GM21360 (cell line): ENCODE results near the gene MAN1A1.

Experiments used
- ATAC-seq: cut with Tn5 transposase; IDR thresholded peaks from one replicate; pipeline ENCODE4 v1.9.1; 2021; ENCODE audit warnings: mild to moderate bottlenecking, moderate library complexity; ENCODE audit not compliant: unreplicated experiment

The MAN1A1 gene

DNA sequence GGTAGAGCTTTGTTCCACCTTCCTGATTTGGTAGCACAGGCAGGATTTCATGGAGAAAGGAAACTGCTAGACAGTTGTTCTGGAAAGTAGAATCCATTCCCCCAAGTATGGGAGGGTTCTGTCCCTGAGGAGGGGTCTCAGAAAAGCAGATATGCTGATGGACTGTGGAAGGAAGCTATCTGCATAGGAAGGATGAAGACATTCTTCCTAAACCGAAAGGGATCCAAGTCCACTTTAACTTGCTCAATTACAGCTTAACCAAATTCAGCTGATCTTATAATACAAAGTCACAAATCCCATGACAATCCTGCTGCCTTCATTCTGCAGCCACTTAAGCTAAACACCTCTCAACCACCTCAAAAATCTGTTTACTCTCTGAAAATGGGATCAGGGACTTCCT, 2.6 kb downstream of the MAN1A1 start:
- no peak for ATAC-seq

DNA sequence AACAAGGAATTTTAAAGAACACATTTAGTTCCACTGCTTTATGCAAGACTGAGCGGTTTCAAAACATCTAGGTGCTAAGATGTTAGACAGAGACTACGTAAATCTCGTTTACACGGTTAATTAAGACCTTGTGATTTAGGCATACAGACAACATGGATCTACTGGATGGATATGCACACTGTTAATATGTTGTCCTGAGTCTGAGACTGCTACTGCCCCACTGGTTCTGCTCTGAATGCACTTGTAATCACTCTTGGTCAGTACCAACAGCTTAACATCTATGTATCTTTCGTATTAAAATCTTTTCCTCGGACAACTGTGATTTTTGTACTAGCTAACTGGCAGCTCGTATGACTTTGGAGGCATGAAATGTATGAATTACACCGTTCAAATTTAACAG, 3.1 kb downstream of the MAN1A1 start:
- ATAC-seq, result no peak

GRCh38 chr6:119345114-119345513, 4.4 kb downstream of the MAN1A1 start:
- ATAC-seq, result no peak

GRCh38 chr6:119344306-119344705, 5.3 kb downstream of the MAN1A1 start:
- no peak for ATAC-seq

DNA sequence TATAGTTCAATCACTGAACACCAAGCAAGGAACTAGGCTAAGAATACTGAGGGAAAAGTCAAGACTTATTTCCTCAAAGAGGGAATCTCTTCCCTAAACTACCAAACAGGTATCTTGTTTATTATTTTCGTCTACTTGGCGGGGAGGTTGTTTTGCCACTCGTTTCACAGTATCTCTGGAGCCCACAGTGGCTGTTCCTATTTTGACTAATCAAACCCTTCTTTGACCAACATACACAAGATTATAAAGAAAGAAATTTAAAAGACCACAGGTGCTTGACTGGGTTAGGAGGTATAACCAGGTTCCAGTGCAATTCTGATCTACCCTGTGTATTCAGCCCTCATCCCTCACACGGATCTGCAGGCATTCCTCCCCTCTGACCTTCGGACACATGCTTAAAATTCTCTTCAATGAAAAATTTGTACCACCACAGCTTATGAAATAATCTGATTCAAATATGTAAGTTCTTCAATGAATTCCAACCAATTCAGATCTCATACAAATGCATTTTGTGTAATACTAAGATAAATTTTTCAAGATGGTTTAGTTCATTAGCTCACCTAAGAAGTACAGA, 5.9 kb downstream of the MAN1A1 start:
- no peak for ATAC-seq

DNA sequence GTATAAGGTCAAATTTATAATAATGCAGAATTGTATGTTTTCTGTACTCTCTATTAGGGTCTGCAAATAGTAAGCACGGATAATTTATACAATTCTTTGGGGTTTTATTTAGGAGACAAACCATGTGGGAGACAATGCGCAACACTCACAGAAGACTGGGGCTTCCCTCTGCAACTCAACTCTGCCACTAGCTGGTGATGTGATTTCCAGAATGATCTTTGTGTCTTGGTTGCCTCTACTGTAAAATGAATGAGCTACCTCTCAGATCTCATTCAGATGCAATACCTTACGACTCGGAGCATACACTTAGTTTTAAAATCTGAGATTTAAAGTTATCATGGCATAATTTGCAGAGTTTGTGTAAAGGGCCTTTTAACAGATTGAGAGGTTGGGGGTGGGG, 6.4 kb downstream of the MAN1A1 start:
- no peak for ATAC-seq

DNA sequence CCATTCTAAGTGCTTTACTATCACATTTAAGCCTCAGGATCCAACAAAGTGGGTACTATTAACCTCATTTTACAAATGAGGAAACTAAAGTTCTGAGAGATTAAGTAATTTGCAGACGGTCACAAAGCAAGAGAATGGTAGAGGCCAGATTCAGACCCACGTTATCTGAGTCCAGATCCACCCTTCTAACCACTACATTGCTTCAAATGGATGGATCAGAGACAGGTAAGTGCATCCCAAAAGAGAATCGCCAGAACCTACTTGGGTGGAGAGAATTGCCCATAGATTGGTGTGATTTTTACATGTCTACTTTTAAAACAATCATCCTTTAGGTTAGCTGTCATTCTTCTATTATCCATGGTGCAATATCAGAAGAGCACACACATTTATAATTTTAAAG, 7.1 kb downstream of the MAN1A1 start:
- no peak for ATAC-seq

GRCh38 chr6:119340796-119341487, 8.6 kb downstream of the MAN1A1 start:
- no peak for ATAC-seq

- no peak for ATAC-seq
These were observed 9.6 kb downstream of the MAN1A1 start for GRCh38 chr6:119339941-119340456.

- ATAC-seq, result no peak
These were observed 11.8 kb downstream of the MAN1A1 start for GRCh38 chr6:119337762-119338161.

- no peak for ATAC-seq
These were observed 12.3 kb downstream of the MAN1A1 start for GRCh38 chr6:119337252-119337651.

- no peak for ATAC-seq
These were observed 14.9 kb downstream of the MAN1A1 start for GRCh38 chr6:119334535-119335264.

- no peak for ATAC-seq
These were observed 15.8 kb downstream of the MAN1A1 start for GRCh38 chr6:119333707-119334295.

DNA sequence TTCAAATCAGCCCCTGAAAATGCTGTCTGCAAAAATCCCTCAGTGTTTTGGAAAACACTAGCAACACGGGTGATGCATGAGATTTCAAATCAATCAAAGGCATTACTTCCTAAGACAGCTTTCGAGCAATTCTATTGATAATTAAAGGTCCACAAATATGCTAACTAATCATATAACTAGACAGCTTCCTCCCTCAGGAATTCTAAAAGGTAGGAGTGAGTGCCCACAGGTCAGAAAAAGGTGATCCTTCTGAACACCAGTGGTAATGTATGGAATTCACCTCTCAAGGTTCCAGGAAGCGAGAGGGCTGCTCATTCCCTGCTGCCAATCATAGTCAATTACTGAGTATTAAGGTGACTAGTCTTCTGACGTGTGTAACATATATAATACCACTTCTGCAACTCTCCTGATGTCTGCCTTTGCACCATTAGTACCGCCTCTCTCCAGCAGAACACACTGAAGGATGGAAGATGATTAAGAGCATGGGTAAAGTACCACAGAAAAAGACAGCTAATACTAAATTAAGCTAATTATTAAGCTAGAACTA, 16.4 kb downstream of the MAN1A1 start:
- ATAC-seq, result no peak

DNA sequence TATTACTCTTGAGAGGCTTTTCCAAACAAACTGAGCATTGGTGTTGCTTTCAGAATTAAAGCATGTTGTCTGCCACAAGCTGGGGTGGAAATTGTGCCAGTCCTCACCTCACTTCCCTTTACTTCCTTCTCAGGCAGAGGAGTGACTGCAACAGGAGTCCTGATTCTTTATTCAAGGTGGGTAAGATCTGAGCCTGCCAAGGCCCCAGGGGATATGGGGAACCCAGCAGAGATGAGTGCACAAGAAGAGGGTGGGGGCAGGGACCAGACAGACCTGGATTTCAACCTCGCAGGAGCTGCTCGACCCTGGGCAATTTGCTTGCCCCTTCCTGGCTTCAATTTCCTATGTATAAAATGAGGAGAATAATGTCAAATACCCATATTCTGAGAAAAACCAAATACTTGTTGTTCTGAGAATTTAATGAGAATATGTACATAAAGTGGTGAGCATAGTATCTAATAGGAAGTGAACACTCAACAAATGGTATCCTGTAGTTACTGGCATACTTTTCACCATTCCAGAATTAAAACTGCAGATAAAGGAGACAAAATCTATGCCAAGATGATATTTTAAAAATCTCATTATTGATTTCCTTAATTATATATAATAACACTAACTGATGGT, 17.8 kb downstream of the MAN1A1 start:
- no peak for ATAC-seq

GRCh38 chr6:119330520-119331113, 18.9 kb downstream of the MAN1A1 start:
- ATAC-seq, result no peak

DNA sequence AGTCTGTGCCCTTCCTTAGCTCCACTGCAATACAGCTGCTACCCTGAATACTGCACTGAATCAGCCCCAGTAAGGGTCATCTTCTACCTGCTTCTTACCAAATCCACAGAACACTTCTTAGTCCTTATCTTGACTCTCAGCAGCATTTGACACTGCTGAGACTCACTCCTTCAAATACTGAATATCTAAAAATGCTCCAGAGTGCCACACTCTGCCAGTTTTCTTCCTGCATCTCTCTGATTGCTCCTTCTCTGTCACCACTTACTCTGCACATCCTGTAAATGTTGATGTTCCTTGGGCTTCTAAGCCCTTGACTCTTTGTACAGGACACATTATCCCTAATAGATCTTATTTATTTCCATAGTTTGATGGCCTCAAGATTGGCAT, 19.8 kb downstream of the MAN1A1 start:
- no peak for ATAC-seq

GRCh38 chr6:119328892-119329793, 20.4 kb downstream of the MAN1A1 start:
- ATAC-seq, result no peak

DNA sequence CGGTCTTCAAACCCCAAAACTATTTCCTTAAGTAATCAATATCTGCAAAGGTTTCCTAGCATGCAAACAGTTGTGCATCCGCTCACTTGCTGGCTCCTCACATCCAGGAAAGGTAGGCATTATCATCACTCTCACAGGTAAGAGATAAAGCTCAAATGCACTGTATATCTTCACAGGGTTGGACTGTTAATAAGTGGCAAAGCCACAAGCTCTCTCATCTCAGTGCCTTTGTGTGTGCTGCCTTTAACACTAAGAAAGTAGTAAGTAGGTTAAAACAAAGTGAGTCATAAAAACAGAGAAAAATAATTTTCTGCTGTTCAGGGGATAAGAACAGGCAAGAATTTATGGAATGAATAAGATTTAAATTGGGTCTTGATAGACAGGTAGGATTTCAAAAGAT, 21.3 kb downstream of the MAN1A1 start:
- ATAC-seq, result no peak

DNA sequence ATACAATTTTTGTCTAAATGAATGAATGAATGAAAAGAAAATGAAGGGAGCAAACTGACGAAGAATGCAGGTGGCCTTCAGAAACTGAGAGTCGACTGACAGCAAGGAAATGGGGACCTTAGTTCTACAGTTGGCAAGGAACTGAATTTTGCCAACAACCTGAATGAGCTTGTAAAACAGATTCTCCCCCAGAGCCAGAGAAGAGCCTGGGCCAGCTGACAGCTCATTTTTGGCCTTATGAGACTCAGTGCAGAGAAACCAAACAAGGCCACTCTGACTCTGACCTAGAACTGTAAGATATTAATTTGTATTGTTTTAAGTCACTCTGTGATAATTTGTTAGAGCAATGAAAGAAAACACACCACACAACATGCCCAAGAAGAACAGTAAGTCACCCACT, 21.8 kb downstream of the MAN1A1 start:
- ATAC-seq, result no peak
